COLO668 (cell line): ENCODE results near the gene ZDHHC13.

Source experiments
- DNase-seq: peaks from one replicate; lab custom pipeline; 2025; ENCODE audit not compliant: unreplicated experiment; lab: John Stamatoyannopoulos, UW

The ZDHHC13 gene

GRCh38 chr11:19201737-19202605 is 85.0 kb downstream of the ZDHHC13 start, which contains the start of gene CSRP3:
Gene CSRP3 (minus strand): TSS chr11:19201983. CDS start chr11:19192448, 9,535 bp downstream.
- no peak for DNase-seq

DNA sequence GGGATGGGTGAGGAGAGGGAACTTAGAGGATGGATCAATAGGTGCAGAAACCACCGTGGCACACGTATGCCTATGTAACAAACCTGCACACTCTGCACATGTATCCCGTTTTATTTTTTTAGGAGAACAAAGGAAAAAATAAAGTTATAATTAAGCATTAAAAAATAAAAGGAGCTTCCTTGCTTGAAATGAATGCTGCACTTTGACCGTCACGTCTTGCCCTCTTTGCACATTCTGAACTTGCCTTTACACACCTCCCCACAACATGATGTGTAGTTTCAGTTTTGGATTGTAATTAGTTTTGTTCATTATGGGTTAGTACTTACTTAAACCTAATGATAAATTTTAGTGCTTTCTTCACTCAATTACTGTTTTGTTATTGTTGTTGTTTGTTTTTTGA is 87.9 kb downstream of the ZDHHC13 start:
- no peak for DNase-seq

- DNase-seq = no peak
These were observed 91.2 kb downstream of the ZDHHC13 start for GRCh38 chr11:19208181-19208580.

- no peak for DNase-seq
These were observed 92.1 kb downstream of the ZDHHC13 start for GRCh38 chr11:19208959-19209546.

GRCh38 chr11:19209617-19210370 is 92.8 kb downstream of the ZDHHC13 start:
- no peak for DNase-seq

- DNase-seq = no peak
These were observed 99.1 kb downstream of the ZDHHC13 start for GRCh38 chr11:19216021-19216420.

GRCh38 chr11:19216709-19217374 is 99.9 kb downstream of the ZDHHC13 start:
- no peak for DNase-seq

DNA sequence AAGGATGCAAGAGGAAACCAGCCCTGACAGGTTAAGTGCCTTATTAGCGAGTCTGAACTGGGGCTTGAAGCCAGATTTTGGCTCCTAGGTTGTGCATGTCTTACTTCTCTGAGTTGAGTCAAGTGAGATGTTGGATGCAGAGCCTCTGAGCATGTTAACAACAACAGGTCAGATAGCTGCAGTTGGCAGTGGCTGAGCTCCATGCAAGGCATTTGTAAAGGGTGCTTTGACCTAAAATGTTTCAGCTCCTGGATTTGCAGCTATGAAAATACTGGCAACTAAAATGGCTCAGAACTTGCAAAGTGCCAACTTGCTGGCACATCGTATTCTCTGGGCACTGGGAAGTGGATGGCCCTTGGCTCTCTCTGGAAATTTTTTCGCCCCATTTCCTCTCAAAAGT is 101.2 kb downstream of the ZDHHC13 start:
- no peak for DNase-seq

GRCh38 chr11:19218786-19219460 is 102.0 kb downstream of the ZDHHC13 start:
- DNase-seq = peak; percentile 19

- no peak for DNase-seq
These were observed 104.1 kb downstream of the ZDHHC13 start for GRCh38 chr11:19220903-19221724.

DNA sequence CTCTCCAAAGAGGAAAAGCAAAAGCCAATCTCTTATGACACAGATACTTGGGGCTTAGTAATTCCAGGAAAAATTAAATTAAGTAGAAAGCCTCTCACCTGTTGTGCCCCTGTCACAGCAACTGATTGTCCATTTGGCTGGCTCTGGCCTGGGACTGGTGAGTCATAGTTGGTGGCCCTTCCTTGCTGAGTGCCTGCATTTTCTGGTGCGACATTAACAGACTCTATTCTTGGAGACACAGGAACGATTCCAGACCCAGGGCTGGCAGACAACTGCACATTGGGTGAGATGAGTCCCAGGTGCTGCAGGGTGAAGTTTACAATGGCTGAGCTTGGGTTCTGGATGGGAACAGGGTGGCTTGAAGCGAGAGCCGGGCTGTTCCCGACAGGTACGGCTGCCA is 108.2 kb downstream of the ZDHHC13 start:
- no peak for DNase-seq

- DNase-seq = no peak
These were observed 108.6 kb downstream of the ZDHHC13 start for GRCh38 chr11:19225581-19225980.
